Midbrain (tissue), 1 donor: ENCODE measurements around the gene RPS27A.
A peak's percentile ranks its signal among the peaks of the same experiment; 100 is the strongest.
"Not testable (repeated sequence)": the region's sequence is repeated elsewhere in the genome, so short reads cannot be mapped to it uniquely, and the experiment has no call there.

Experiments
- DNase-seq: peaks from one replicate; lab custom pipeline; 2025; lab: John Stamatoyannopoulos, UW

Gene RPS27A

DNA sequence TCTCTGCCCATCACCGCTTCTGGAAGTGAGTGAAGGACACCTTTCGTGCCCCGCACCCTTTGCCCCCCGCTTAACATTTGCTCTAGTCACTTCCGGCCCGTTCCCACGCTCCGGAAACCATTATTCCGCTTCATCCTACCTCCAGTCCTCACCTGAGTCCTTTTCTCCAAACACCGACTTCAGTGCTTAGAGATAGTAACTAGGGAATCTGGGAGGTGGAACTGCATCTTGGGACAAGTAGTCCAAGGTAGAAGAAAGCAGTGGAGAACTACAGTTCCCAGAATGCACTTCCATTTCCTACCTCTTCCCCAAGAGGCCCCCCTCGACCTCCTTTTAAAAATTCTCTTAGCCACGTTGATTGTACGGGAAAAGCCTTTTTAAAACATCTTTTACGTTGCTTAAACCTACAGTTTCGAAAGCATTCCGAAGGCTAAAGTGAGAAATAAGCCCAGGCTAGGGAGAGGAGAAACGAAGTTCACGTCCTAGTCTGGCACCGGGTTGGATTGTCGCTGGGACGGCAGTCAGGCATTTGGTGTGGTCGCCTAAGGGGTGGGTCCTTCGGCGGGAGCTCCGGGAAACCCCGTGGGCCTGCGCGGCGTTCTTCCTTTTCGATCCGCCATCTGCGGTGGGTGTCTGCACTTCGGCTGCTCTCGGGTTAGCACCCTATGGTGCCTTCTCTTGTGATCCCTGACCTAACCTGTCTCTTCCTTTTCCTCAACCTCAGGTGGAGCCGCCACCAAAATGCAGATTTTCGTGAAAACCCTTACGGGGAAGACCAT lies at the start of gene RPS27A, which contains the start of gene CLHC1:
Gene RPS27A (plus strand): TSS at position 605 of the 779 bp plus-strand sequence. CDS start 137 bp downstream, at position 742.
Gene CLHC1 (minus strand): TSS at position 210 of the 779 bp plus-strand sequence. CDS start 9,882 bp downstream, outside the sequence.
- DNase-seq: peak; percentile 96

DNA sequence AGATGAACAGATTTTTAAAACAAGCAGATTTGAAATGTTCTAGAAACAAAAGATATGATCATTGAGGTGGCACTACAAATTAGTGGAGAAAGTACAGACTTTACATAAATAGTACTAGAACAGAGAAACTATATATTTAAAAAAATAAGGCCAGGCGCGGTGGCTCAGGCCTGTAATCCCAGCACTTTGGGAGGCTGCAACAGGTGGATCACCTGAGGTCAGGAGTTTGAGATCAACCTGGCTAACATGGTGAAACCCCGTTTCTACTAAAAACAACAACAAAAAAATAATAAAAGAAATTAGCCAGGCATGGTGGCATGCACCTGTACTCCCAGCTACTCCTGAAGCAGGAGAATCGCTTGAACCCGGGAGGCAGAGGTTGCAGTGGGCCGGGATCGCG lies 45.7 kb upstream of the RPS27A start:
- DNase-seq: not testable (repeated sequence)

DNA sequence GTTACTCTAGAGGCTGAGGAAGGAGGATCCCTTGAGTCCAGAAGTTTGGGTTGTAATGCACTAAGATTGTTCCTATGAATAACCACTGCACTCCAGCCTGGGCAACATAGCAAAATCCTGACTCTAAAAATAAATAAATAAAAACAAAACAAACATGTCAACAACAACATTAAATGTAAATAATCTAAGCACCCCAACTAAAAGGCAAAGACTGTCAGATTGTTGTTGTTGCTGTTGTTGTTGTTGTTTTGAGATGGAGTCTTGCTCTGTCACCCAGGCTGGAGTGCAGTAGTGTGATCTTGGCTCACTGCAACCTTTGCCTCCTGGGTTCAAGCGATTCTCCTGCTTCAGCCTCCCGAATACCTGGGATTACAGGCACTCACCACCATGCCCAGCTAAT lies 40.6 kb upstream of the RPS27A start:
- DNase-seq: not testable (repeated sequence)

DNA sequence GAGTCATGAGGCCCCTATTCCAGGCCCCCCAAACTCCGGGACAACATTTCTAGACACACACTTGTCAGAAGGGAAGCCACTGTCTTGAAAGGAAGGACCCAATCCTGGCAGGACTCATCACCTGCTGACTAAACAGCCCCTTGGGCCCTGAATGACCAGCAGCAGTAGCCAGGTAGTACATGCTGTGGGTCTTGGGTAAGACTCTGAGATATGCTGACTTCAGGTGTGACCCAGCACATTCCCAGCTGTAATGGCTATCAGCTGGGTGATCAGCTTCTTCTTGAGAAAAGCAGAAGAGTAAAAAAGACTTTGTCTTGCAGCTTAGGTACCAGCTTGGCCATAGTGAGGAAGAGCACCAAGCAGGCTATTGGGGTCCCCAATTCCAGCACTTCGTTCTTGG lies 36.0 kb upstream of the RPS27A start:
- DNase-seq: no peak

DNA sequence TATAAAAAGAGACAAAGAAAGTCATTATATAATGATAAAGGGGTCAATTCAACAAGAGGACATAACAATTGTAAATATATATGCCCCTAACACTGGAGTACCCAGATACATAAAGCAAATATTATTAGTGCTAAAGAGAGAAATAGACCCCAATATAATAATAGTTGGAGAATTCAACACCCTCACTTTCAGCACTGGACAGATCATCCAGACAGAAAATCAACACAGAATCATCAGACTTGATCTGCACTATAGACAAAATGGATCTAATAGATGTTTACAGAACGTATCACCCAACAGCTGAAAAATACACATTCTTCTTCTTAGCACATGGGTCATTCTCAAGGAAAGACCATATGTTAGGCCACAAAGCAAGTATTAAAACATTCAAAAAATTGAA lies 32.1 kb upstream of the RPS27A start:
- no peak for DNase-seq

DNA sequence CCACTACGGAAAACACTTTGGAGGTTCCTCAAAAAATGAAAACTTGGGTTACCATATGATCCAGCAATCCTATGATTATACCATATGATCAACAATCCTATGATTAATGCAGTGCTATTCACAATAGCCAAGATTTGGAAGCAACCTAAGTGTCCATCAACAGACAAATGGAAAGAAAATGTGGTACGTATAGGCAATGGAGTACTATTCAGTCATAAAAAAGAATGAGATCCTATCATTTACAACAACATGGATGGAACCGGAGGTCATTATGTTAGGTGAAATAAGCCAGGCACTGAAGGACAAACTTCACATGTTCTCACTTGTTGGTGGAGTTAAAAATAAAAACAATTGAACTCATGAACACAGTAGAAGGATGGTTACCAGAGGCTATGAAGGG lies 28.0 kb upstream of the RPS27A start:
- DNase-seq: no peak

DNA sequence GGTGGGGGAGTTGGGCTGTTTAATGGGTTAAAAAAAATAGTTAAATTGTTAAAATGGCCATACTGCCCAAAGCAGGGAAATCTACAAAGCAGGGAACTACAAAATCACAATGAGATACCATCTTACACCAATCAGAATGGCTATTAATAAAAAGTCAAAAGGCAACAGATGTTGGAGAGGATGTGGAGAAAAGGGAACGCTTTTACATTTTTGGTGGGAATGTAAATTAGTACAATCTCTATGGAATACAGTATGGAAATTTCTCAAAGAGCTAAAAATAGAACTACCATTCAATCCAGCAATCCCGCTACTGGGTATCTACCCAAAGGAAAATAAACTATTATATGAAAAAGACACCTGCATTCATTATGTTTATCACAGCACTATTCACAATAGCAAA lies 27.5 kb upstream of the RPS27A start:
- DNase-seq: no peak

DNA sequence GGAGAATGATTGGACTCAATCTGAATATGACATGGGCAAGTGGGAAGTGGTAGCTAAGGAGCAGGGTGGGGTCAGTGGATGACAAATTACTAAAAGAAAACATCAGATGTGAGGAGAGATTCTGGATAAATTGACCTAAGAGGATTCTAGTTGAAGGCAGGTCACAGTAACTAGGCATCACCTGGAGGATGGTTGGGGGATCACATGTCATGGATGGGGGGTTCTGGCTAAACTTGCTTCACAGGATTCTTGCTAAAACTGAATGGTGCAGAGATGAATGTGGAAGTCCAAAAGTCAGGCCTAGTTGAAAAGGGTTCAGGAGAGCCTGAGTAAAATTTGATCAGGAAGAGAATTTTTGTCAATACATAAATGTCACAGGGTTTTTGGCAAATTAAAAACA lies 18.7 kb upstream of the RPS27A start:
- no peak for DNase-seq

DNA sequence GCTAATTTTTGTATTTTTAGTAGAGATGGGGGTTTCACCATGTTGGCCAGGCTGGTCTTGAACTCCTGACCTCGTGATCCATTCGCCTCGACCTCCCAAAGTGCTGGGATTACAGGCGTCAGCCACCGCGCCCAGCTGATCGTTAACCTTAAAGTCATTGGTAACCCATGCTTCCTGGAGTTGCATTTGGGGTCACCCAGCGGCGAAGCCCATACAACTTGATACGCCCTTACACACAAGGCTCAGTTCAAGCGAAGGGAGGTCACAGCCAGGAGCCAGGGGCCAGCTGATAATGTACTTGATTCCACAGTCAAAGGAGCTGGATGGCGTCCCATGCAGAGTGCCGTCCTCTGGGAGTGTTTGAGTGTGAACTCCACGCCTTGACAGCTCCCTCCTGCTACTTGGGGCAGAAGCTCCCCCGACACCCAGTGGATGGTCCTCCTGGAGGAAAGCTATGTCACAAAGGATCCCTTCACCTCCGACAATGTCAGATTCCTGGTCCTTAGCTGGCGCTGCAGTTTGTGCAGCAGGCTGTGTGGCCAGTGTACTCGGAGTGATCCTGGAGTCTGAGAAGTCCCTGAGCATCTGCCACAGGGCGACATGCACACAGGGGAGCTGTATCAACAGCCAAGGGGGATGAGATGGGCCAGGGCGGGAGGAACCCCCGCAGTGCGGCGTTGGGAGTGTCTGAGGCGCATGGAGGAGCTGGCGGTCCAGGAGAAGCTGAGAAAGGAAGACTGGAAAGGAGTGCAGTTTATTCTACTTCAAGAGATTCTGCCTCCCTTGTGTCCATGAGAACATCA lies 8.3 kb upstream of the RPS27A start:
- no peak for DNase-seq

DNA sequence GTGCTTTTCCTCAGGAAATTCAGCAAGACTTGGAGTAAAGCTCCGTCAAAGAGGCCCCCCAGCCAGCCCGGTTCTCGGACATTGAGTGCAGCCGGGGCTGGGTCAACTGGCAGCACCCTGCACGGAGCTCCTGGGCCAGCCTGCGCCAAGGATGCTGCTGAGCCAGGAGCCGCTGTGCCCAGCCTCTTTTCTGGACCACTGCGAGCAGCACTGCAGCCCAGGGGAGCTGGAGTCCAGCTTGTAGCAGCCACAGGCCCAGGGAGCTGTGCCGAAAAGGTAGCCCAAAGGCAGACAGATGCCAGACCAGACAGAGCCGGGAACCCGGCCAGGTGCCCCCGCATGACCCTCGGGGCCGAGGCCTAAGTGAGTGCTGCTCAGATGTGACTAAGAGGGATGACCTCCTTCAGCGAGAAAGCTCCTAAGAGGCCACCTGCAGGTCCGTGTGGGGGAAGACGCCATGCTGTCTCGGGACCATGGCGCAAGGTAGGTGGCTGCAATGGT lies 7.7 kb upstream of the RPS27A start:
- DNase-seq: no peak

DNA sequence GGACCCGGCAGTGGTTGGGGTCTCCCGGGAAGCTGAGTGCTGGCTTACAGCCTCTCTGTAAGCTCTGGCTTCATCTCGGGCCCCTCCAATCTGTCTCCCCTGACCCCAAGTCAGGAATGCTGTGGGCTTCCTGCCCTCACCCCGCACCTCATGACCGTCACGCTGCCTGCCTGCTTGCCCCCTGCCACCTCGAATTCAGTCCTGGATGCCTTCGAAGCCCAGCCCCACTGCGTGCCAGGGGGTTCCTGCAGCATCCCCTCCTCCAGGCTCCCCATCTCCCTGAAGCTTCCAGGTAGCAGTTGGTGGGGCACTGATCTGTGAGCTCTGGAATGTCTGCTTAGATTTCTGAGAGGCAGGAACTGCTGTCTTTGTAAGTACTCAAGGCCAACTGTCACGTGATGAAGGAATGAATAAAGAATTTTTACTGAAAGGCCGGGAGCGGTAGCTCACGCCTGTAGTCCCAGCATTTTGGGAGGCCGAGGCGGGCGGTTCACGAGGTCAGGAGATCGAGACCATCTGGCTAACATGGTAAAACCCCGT lies 6.9 kb upstream of the RPS27A start:
- no peak for DNase-seq

DNA sequence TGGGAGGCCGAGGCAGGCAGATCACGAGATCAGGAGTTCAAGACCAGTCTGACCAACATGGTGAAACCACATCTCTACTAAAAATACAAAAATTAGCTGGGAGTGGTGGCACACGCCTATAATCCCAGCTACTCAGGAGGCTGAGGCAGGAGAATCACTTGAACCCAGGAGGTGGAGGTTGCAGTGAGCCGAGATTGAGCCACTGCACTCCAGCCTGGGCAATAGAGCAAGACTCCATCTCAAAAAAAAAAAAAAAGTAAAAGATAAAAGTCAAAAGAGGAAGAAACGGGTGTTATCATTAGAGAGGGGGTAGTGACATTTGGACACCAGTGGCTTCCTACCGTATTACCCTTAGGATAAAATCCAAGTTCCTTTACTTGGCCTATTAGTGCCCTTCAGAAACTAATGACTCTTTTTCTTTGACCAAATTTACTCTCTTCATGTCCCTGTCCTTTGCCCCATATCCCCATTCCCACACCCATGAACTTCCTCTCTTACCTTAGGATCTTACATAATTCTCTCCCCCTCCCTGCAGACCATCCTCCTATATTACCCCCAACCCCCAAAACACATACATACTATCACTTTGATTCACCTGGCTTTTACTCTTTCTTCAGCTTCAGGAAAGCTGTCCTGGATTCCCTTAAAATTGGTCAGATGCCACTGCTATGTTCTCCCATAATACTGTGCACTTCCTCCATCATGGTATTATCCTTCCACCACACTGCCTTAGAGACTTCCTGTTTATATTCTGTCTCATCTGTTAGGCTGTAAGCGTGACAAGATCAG lies 4.9 kb upstream of the RPS27A start:
- DNase-seq: not testable (repeated sequence)

DNA sequence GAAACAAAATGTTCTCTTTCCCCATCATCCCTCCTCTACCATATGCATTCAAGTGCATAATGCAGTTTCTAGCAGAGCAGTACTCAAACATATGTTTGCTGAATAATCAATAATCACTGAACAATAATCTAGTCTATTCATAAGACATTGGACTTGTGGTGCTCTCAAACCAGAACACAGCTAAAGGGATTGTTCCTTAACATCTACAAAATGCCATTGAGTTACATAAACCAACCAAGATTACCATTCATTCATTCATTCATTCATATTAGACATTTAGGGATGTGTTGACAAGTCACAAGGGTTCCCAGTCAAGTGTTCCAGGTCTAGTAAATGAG lies 4.3 kb upstream of the RPS27A start:
- DNase-seq: no peak

DNA sequence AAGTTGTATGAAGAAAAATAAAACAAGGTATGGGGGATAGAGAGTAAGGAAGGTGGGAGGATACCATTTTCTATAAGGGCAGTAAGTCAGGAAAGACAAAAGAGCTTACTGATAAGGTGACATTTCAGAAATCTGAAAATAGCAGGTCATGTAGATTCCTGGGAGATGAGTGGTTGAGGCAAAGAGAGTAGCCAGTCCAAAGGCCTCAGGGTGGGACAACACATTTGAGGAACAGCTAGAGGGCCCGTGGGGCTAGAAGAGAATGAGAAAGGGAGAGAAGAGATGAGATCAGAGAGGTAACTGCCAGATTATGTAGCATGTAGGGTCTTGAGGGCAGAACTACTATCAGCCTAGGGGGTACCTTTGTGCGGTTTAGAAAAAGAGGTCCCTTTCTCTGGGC lies 3.3 kb upstream of the RPS27A start:
- DNase-seq: no peak

DNA sequence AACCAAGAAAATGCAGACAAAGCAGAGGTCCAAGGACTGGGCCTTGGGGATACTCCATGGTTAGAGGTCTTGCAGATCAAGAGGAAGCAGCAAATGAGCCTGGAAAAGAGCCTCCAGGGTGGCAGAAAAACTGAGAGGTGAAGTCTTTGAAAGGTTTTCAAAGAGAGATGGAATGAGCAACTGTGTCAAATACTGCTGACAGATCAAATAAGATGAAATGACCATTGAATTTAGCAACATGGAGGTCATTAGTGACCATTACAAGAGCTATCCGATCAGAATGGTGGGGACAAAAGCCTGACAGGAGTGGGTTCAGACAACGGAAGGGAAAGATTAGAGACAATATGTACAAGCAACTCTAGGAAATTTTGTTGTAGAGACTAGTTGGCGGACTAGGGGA lies 1.9 kb upstream of the RPS27A start:
- DNase-seq: no peak

DNA sequence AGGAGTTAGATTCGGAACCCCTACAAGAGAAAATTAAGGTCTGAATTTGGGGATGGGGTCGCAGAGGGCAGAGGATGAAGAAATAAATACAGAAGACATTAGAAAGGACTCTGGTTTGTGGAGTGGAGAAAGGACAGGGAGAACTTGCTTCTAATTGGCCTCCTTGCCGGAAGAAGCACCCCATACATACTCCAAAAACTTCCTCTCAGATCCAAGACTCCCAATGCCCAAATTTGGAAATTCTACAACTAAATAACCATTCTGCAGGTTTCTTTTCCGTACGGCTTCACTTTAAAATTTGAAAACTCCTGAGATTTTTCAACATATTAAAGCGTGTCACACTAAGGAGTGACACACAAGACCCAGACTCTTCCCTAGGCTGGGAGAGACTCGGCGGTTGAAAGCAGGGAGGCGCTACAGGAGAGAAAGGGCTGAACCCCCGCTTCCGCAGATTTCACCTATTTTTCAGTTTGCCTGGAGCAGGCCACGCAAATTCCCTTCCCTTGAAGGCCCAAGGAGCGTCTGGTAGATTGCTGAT lies 873 bp upstream of the RPS27A start:
- peak; percentile 58 for DNase-seq

DNA sequence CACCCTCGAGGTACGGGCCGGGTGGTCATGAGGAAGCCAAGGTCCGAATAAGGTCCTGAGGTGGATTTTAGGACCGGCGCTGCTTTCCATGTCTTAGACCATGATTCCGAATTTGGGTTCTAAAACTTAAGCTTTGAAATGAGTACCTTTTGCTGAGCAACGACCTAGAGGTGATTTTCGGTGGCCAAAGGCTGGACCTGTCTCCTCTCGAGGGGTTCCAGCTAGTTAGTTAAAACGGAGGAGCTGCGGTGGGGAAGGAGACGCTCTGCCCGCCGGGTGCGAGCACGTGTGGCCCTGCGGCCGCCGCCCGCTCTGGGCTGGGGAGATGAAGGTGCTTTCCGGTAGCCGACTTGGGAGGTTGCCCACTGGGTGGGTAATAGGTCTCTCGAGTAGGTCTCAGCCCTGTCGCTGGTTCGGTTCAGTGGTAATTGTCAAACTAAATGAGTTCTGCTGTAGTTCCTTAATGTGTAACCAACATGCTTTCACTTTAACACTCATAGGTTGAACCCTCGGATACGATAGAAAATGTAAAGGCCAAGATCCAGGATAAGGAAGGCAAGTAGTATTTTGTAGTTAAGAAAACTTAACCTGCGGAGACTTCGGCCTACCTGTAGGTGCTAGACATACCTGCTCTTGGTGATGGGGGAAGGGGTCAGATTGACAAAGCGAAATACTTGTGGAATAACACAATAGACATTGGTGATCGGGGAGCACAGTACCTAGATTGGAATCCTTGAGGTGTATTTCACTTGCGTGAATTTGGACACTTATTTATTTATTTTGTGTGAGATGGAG lies 572 bp downstream of the RPS27A start:
- no peak for DNase-seq

DNA sequence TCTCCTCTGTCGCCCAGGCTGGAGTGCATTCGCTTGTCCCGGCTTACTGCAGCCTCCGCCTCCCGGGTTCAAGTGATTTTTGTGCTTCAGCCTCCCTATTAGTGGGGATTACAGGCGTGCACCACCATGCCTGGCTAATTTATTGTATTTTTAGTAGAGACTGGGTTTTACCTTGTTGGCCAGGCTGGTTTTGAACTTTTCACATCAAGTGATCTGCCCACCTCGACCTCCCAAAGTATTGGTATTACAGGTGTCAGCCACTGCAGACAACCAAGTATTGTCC lies 1.1 kb downstream of the RPS27A start:
- DNase-seq: no peak

DNA sequence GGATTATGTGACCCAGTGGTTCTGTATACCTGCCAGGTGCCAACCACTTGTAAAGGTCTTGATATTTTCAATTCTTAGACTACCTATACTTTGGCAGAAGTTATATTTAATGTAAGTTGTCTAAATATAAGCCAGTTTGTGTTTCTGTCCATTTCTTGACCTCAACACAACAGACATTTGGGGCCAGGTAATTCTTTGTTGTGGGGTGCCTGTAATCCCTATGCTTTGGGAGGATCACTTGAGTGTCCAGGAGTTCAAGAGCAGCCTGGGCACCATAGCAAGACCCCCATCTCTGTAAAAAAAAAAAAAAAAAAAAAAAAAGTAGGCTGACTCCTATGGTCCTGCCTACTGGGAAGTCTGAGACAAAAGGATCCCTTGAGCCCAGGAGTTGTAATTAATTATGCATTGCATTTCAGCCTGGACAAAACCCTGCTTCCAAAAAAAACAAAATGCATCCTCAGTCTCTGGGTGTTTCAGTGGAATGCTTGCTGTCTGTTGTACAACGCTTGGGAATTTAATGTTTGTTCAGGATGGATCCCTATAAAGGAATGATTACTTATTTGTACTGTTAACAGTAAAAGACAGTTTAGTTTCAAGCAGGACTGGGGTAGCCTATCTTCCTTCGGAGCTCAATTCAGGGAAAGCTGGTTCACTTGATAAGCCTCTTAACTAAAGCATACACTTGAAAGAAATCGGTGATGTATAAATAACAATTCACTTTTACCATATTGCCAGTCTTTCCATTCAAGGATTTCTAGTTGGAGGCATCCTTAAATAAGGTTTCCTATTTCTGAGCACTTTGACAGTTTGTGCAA lies 3.4 kb downstream of the RPS27A start:
- DNase-seq: no peak

DNA sequence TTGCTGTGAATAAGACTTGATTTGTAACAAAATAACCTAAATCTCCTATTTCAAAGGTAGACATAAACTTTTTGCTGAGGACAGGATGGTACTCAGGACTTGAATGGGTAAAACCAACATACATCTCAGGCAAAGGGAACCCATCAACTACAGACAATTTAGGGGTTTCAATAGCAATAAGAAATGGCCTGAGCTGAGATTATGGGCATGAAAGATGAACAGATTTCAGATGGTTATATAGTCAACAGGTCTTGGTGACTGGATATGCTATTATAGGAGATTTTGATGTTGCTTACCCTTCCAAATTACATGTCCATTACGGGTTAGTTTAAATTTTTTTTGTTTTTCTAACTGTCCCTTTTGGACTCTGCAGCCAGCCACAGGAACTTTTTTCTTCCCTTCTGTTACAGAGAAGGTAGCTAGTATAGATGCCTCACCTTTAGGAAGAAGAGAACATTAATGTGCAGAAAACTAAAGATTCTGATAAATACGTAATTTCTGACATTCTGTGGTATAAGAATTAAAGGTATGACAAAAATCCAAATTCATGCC lies 4.6 kb downstream of the RPS27A start:
- no peak for DNase-seq
